CD4-positive, alpha-beta T cell treated with Interleukin-6 for 4 hours (primary cell): Measurements from ENCODE around the gene DDIT4.

Experiments used
- DNase-seq: peaks from one replicate; pipeline ENCODE4 v3.0.0-alpha.2; 2020; ENCODE audit warnings: mixed read lengths

Gene DDIT4

DNA sequence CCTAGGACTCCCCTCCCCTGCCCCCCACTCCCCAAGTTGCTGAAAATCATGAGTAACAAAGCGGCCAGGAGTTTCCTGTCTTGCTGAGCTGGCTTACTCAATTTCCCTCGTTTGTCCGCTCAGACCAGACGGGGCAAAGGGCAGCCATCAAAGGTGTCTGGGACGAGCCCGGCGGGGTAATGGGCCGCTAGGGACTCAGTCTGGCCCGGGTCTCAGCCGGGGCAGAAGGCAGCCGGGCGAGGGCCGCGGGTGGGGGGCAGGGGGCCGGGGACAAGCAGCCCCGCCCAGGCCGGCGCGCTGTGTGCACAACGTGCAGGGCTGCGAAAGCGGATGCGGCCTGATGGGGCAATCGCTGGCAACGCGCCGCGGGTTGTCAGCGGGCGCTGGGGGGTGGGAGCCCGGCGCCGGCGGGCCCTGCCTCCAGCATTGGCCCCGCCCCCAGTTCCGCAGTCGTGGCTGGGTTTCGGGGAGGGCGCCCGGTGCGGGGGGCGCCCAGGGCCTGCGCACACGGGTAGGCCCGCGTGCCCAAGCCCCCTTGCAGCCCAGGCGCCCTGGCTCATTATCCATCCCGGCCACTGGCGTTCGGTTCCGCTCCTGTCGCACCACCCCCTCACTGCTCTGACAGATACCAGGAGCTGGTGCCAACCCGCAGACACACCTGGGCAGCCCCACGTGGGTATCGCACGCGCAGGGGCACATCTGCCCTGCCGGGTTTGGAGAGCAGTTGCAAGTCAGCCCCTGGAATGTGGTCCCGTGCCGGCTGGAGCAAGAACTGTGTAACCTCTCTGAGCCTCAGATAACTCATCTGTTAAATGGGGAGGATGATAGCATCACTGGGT is 45.9 kb downstream of the DDIT4 start:
- peak; percentile 93 for DNase-seq

DNA sequence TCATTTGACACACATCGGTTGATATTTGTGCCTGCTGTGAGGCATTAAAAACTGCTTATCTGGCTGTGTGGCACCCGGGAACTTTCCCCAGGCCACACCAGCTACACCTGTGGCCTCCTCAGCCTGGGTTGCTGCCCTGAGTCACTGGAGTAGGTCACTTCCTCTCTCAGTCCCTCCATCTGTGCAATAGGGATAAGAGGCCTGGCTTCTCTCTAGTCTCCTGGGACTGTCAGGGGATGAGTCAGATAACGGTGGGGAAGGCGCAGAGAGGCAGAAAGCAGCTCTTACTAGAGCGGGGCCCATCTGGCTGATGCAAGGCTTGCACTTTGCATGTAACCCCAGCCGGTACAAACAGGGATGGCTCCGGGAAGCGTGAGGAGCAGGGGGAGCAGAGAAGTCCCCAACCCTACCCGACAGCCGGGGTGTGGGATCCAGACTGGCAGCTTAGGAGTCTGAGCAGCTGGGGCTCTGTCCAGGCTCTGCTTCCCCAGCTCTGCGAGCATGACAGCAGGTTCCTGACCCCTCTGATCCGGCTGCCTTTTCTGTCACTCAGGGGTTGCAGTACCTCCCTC is 47.0 kb downstream of the DDIT4 start:
- peak; percentile 76 for DNase-seq

DNA sequence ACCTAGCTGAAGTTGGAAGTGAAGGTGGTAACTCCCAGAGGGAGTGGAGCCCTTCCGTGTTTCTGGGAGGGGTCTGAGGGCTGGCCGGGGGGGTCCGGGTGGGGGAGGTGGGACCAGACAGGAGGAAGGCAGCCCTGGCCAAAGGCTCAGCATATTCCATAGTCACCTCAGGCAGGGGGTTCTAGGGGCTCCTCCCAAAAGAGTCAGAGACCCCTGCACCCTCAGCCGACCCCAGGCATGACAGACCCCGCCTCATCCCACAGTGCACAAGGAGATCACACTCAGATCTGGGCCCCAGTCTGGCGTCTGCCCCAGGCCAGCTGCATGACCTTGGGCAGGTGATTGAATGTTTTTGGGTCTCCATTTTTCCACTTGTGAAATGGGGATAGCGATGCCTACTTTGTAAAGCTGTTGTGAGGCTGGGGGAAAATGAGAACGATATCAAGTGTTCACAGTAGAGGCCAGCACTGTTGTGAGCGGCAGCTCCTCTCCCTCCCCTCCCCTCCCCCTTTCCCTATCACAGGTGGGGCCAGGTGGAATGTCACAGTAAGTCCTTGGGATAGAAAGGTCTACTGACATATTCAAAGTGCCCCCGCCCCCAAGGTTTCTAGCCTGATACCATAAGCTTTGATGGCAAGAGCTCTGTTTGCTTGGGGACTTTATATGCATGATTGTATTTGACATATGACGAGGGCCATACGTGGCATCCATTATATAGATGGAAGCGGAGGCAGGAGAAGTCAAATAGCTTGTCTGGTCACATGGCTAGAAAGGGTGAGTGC is 47.7 kb downstream of the DDIT4 start:
- no peak for DNase-seq

DNA sequence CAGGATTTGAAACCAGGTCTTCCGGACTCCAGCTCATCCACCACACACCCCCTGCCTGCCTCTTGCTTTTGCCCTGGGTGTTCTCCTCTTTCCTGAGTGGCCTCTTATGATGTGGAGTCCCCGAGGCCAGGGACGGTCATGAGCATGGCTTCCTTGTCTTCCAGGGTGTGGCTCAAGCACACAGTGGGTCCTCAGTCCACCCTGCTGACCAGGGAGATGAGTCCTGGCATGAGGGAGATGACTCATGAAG is 48.2 kb downstream of the DDIT4 start:
- DNase-seq, result no peak

DNA sequence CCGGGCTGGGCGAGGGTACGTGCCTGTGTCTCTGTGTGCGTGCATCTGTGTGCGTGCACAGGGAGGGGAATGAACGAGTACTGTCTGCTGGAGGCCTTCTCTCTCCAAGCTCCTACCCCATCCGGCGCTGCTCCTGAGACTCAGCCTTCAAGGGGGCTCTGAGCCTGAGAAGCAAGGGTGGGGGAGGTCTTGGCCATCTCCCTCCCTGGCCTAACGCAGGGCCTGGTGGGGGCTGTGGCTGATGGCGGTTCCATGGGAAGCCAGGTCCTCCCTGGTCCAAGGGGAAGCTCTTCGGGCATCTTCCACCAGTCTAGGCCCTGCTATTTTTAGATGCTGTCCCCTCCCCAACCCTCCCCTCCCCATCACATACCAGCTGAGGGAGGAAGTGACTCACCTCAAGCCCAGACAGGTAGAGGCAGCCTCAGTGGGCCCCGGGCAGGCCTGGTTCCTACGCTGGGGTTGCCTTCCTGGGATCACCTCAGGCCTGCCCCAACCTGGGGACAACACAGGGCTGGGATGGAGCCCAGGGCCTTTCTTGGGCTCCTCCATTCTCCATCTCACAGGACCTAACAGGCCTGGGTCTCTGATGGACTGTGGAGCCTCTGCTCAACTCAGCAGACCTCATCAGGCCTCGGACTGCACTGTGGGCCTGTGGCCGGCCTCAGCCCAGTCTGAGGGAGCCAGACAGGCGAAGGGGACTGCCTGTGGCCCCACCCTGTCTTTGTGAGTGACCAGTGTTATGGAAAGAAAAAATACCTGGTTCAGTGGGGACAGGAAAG is 48.7 kb downstream of the DDIT4 start:
- DNase-seq, result peak; percentile 82

DNA sequence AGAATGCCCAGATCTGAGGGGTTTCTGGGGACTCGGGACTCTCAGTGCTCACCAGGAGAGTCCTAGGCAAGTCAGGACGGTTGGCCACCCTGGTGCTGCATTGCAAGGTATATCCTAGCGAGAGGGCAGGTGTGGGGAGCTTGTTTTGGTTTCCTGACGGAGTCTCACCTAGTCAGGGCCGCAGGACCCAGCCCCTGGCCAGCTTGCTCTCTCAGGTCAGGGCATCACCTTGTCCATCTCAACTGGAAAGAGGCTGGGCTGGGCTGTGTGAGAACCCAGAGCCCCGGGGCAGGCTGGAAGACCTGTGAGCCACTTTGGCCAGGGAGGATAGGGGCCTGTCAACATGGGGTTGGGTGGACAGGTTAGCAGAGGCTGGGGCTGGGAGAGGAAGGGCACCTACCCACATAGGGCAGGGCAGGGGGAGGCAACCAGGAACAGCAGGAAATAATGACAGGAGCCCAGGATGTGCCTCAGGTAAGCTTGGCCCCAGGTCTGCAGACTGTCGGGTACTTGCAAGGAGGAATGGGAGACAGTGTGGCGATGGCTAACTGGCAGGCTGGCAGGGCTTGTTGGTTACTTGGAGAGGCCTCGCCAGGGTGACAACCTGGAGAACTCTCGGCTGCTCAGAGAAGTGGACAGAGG is 49.5 kb downstream of the DDIT4 start:
- peak; percentile 19 for DNase-seq

DNA sequence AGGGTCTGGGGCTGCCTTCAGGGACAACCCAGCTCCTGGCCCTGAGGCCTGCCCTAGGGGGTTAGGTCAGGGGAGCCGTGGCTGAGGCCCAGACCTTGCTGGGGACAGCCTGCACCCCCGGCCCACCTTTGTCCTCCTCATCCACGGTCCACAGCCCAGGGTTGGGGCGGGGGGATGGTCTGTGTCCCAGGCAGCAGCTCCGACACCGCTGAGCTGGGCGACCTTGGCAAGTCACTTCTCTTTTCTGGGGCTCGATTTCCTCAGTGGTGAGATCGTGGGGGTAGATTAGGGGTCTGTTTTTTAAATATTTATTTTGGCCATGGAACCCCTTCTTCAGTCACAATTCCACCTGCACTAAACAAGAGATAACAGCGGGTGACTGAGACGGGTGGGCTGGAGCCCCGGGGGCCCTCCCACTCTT is 50.1 kb downstream of the DDIT4 start:
- no peak for DNase-seq
